Measurements from ENCODE around the gene HTR1E. TPM values are rescaled to one million over a fixed set of nuclear protein-coding genes. Genes with fewer than 3 reads are reported as not detected.

Gene HTR1E
- total and polyA plus RNA-seq, 2 of the 8 experiments (the other 6 are each of a cell fraction or from before 2014, with no cell fraction given) = 0.09 TPM; not detected in 1

DNA sequence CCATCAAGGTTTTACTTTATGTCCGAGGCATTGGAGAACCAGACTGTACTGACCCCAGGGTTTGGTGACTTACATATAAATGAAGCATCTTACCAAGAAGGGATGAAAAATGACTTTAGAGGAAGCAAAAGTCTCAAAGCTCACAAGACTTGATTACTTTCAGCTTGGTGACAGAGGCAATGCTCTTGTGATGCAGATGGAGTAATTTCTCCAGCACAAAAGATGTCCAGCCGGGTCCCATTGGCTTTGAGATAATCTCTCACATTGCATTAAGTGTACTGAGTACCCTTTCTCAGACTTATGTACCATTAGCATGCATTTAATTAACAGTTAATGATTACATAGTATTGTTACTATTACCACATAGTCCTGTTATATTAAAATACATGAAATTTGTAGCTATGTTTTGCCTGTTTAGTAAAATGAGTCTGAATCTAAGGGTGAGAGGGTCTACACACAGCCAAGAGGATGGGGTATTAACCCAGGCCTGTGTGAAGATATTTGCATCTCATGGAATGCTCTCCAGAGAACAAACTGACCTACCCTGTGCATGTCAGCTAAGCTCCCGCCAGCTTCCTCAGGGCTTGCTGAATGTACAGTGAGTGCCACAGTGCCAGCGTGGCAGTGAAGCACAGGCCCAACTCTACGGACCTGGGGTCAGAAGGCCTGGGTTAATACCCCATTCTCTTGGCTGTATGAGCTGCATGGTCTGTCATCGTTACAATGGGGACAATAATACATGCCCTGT lies 5.6 kb downstream of the HTR1E start:
- ChIA-PET POLR2A (ENCODE audit: partially characterized antibody) (no interaction called here), CTCF (ENCODE audit: partially characterized antibody) (interaction anchor here (1.0 to 1.5 kb wide), 4 partner anchors 11 to 97 kb away, joined by 3 to 5 read pairs (median 4); no protein-coding TSS in a partner anchor)
- no peak overlapping the region for H3K27ac ChIP-seq (ENCODE audit: low read depth, low read length)
- no peak overlapping the region for H3K4me3 ChIP-seq (ENCODE audit: extremely low read depth in 1 of 4, insufficient read depth in 2 of 4, low read depth in 3 of 4, low read length in 4 of 4)
- no peak overlapping the region for H3K18ac ChIP-seq (ENCODE audit: extremely low read depth, low read length)
- H4K8ac ChIP-seq (ENCODE audit: extremely low read depth, insufficient read depth, low read length) = no peak overlapping the region
- no peak overlapping the region for H3K56ac ChIP-seq (replicated peaks; ENCODE audit: insufficient read length, low read depth, low read length)
- peaks cover 0 to 5% (median under 1%) of the 10 kb centered on the region in 4 experiments; a peak in 2 of 7 replicates for H3K4me1 ChIP-seq (replicated peaks in 1 of 4; ENCODE audit: control insufficient read depth in 3 of 4, insufficient read depth in 4 of 4, low read length in 3 of 4)
- no peaks in the 10 kb centered on the region for H4K20me1 ChIP-seq (replicated peaks in 1 of 2; ENCODE audit: control insufficient read depth in 1 of 2, insufficient read depth in 2 of 2, low read length in 2 of 2)
- no peak overlapping the region for H4K91ac ChIP-seq (replicated peaks; ENCODE audit: insufficient read length, low read length)
- no peak overlapping the region for H3K9ac ChIP-seq (replicated peaks in 1 of 4; ENCODE audit: extremely low read depth in 1 of 4, low read depth in 3 of 4, low read length in 3 of 4)
- H3K79me1 ChIP-seq (ENCODE audit: low read depth, low read length) = no peaks in the 10 kb centered on the region
- WGBS, 2 experiments (ENCODE audit: extremely low coverage in 1 of 2, insufficient coverage in 1 of 2, insufficient read length in 1 of 2, insufficient replicate concordance in 2 of 2, low coverage in 1 of 2, low lambda C conversion rate in 2 of 2, missing lambda C conversion rate in 1 of 2) = 89% methylated on average over 6 of the region's 6 CpGs; no CpG with 5 or more reads in 1 of the 2 experiments
- H2BK12ac ChIP-seq (ENCODE audit: low read depth, low read length) = no peak overlapping the region
- H3K36me3 ChIP-seq (ENCODE audit: control insufficient read depth in 2 of 4, insufficient read depth in 4 of 4, low read length in 3 of 4) = no peaks in the 10 kb centered on the region
- no peak overlapping the region for H3K14ac ChIP-seq (ENCODE audit: insufficient read length)
- H2AFZ ChIP-seq (ENCODE audit: low read length) = no peak overlapping the region
- H2AK5ac ChIP-seq (ENCODE audit: low read depth, low read length) = no peak overlapping the region
- peaks cover 4 to 10% (median 8%) of the 10 kb centered on the region in 4 experiments for H3K27me3 ChIP-seq (replicated peaks in 1 of 4; ENCODE audit: control insufficient read depth in 3 of 4, extremely low read depth in 1 of 4, insufficient read depth in 3 of 4, low read length in 3 of 4)
- no peak overlapping the region for H3K23ac ChIP-seq (ENCODE audit: insufficient read length)
- no peak overlapping the region for H4K5ac ChIP-seq (ENCODE audit: insufficient read length, low read depth, low read length)
- no peaks in the 10 kb centered on the region for H3K9me3 ChIP-seq (ENCODE audit: insufficient read depth in 2 of 2, low read depth in 1 of 2, low read length in 1 of 2)
- no peak overlapping the region for H2BK20ac ChIP-seq (ENCODE audit: low read length)
- no peak for DNase-seq (ENCODE audit: low read depth in 1 of 2, low spot score in 2 of 2)
- no peak overlapping the region for H3K4ac ChIP-seq (replicated peaks; ENCODE audit: insufficient read length, low read depth, low read length)
- no peak for TF ChIP-seq CEBPB (IDR thresholded peaks at IDR 0.05; ENCODE audit: low read depth, low read length)
- no peak for TF ChIP-seq TCF12 (IDR thresholded peaks at IDR 0.05; ENCODE audit: low read depth, low read length)
- TF ChIP-seq GTF2F1 (IDR thresholded peaks at IDR 0.05; ENCODE audit: borderline replicate concordance, low read depth, low read length) = no peak
- no peak for TF ChIP-seq SRF (IDR thresholded peaks at IDR 0.05; ENCODE audit: low read depth, low read length)
- no peak for TF ChIP-seq BCL11A (IDR thresholded peaks at IDR 0.05; ENCODE audit: low read depth in 2 of 2, low read length in 2 of 2)
- no peak for TF ChIP-seq YY1 (IDR thresholded peaks at IDR 0.05; ENCODE audit: low read depth, low read length)
- TF ChIP-seq KDM5A (IDR thresholded peaks at IDR 0.05; ENCODE audit: low read length) = no peak
- no peak for TF ChIP-seq BACH1 (IDR thresholded peaks at IDR 0.05; ENCODE audit: low read length)
- no peak for TF ChIP-seq JUN (IDR thresholded peaks at IDR 0.05; ENCODE audit: low read depth, low read length)
- no peak for TF ChIP-seq POU5F1 (IDR thresholded peaks at IDR 0.05; ENCODE audit: low read depth, low read length)
- TF ChIP-seq PHF8 (conservative IDR thresholded peaks at IDR 0.05; ENCODE audit: low read depth, low read length) = no peak
- no peak for TF ChIP-seq SIN3A (conservative IDR thresholded peaks at IDR 0.05 in 1 of 2, IDR thresholded peaks at IDR 0.05 in 1 of 2; ENCODE audit: low read depth in 1 of 2, low read length in 2 of 2)
- no peaks in the 10 kb centered on the region; the same call in 1 of the 2 replicates for H3K23me2 ChIP-seq (ENCODE audit: low read depth, low read length)
- H2BK120ac ChIP-seq (replicated peaks; ENCODE audit: low read depth, low read length) = no peak overlapping the region
- FAIRE-seq = no peak
- H2BK5ac ChIP-seq (ENCODE audit: low read depth, low read length) = no peak overlapping the region
- H3K4me2 ChIP-seq (ENCODE audit: insufficient read depth in 1 of 2, low read depth in 2 of 2, low read length in 2 of 2) = no peak overlapping the region
- H3K79me2 ChIP-seq (ENCODE audit: control insufficient read depth in 1 of 2, insufficient read depth in 2 of 2, low read length in 2 of 2) = no peaks in the 10 kb centered on the region
- no peak overlapping the region for H2BK15ac ChIP-seq (ENCODE audit: low read length)
